Panc1 (cell line): ENCODE data around the gene PIK3R1. TPM values are rescaled to one million over a fixed set of nuclear protein-coding genes. Genes with fewer than 3 reads are reported as not detected.

Experiments used
- ATAC-seq: fragments of 200-7000 bp; cut with Tn5 transposase; 2 replicates; pipeline ENCODE4 v1.9.1; 2020; ENCODE audit warnings: mild to moderate bottlenecking, moderate library complexity
- BruUV-seq: library from RNA; stranded (reverse); fragments of 400-500 nt; replicated peaks from 2 replicates; lab custom pipeline; 2021; lab: Mats Ljungman, UMichigan
- CTCF ChIA-PET: fragments of 300-600 bp; sonication (Branson Sonifier 250); formaldehyde crosslinking; loops from one replicate; lab custom pipeline; 2022; ENCODE audit warnings: antibody characterized with exemption; lab: Charles Lee
- POLR2A ChIA-PET: fragments of 300-600 bp; sonication (Branson Sonifier 250); formaldehyde crosslinking; loops from one replicate; lab custom pipeline; 2022; ENCODE audit warnings: antibody characterized with exemption; lab: Charles Lee
- DNase-seq: peaks from one replicate; pipeline ENCODE4 v3.0.0-alpha.2; 2010; ENCODE audit warnings: low read depth, low spot score
- H3K27ac ChIP-seq: 2 replicates; pipeline ENCODE4 v1.5.1; 2011; ENCODE audit warnings: mild to moderate bottlenecking, low read length, inconsistent platforms
- H3K27me3 ChIP-seq: fragments of 200-500 bp; sonication (Bioruptor generic); 2 replicates; pipeline ENCODE4 v1.6.0; 2014; ENCODE audit warnings: low read length, inconsistent platforms; ENCODE audit not compliant: control insufficient read depth, insufficient read depth
- H3K36me3 ChIP-seq: fragments of 200-500 bp; sonication (Bioruptor generic); 2 replicates; pipeline ENCODE4 v1.5.1; 2014; ENCODE audit warnings: inconsistent platforms, mild to moderate bottlenecking, low read length, moderate library complexity; ENCODE audit not compliant: control insufficient read depth, insufficient read depth
- H3K4me1 ChIP-seq: 2 replicates; pipeline ENCODE4 v1.5.1; 2011; ENCODE audit warnings: inconsistent platforms, mild to moderate bottlenecking, low read length, moderate library complexity; ENCODE audit not compliant: control insufficient read depth, insufficient read depth
- H3K4me3 ChIP-seq, 2 experiments: 2 replicates each; pipeline ENCODE4 v1.5.1; 2011 to 2012; ENCODE audit warnings: low read depth in 2 of 2, low read length in 2 of 2, mild to moderate bottlenecking in 2 of 2, inconsistent platforms in 1 of 2, moderate library complexity in 1 of 2
- H3K9me3 ChIP-seq: fragments of 200-500 bp; sonication (Bioruptor generic); 2 replicates; pipeline ENCODE4 v1.5.1; 2014; ENCODE audit warnings: low read depth, mild to moderate bottlenecking, inconsistent platforms, low read length, moderate library complexity; ENCODE audit not compliant: control insufficient read depth, insufficient read depth
- CTCF ChIP-seq: fragments of 450-650 bp; IDR thresholded peaks from 2 replicates; pipeline ENCODE4 v1.5.1; 2017; ENCODE audit warnings: mild to moderate bottlenecking
- POLR2AphosphoS5 ChIP-seq: IDR thresholded peaks from 2 replicates; pipeline ENCODE4 v1.6.1; 2012; ENCODE audit warnings: mild to moderate bottlenecking, low read depth, low read length, moderate library complexity
- REST ChIP-seq, 2 experiments: IDR thresholded peaks; 2 replicates each; pipeline ENCODE4 v1.6.1; 2011 to 2012; ENCODE audit warnings: low read depth in 2 of 2, control low read depth in 1 of 2, low read length in 1 of 2, mild to moderate bottlenecking in 1 of 2, moderate library complexity in 1 of 2; ENCODE audit not compliant: insufficient read depth in 1 of 2
- SIN3A ChIP-seq: IDR thresholded peaks from 2 replicates; pipeline ENCODE4 v1.6.1; 2012; ENCODE audit warnings: low read depth, mild to moderate bottlenecking, low read length, moderate library complexity, borderline replicate concordance; ENCODE audit not compliant: insufficient read depth
- TCF7L2 ChIP-seq: IDR thresholded peaks from 2 replicates; pipeline ENCODE4 v1.6.1; 2011; ENCODE audit warnings: mild to moderate bottlenecking, low read depth, low read length, inconsistent platforms
- in situ Hi-C: cut with HindIII; loops from 2 replicates; pipeline ENCODE4 v1.10.0; 2016; ENCODE audit warnings: low sequenced_read_pairs, low pct_unique_long_range_greater_than_20kb
- intact Hi-C: fragments of 100-400 bp; cut with micrococcal nuclease; formaldehyde crosslinking; loops from one replicate; pipeline ENCODE4 v1.10.0; 2022; ENCODE audit not compliant: unreplicated experiment
- total RNA-seq: library from RNA; stranded (reverse); gene quantifications from one replicate; pipeline ENCODE4 v1.2.1, GENCODE V29; 2021; ENCODE audit not compliant: unreplicated experiment

Gene PIK3R1
- total RNA-seq, 1 experiment from 2014 or later, result 23.4 TPM

- Histone ChIP-seq H3K4me3 (no peak overlapping the region; a peak in 1 of 4 replicates), H3K4me1 (peaks cover 16% of the 10 kb centered on the region), H3K36me3 (peaks cover 11% of the 10 kb centered on the region), H3K9me3 (no peaks in the 10 kb centered on the region), H3K27ac (0 out of 2 replicates have a peak overlapping the region, but pooled peaks have one; percentile 79), H3K27me3 (no peaks in the 10 kb centered on the region)
- ChIA-PET CTCF (no interaction called here), POLR2A (no interaction called here)
- DNase-seq (no peak), ATAC-seq (no peak)
- no peak for TF ChIP-seq SIN3A
- no peak for TF ChIP-seq TCF7L2
- TF ChIP-seq REST (IDR thresholded peaks at IDR 0.05; ENCODE audit: insufficient read depth in 1 of 2, low read depth in 2 of 2, low read length in 1 of 2), result no peak
- no peak for TF ChIP-seq CTCF
- no peak for TF ChIP-seq POLR2AphosphoS5
- in situ Hi-C loops, result no loop called here
- no TSS peak for BruUV-seq
- intact Hi-C loops, result loop anchor here (5.0 kb wide), 2 partner anchors 173 to 673 kb away; no protein-coding TSS in a partner anchor
These were observed 73.9 kb downstream of the PIK3R1 start for GRCh38 chr5:68289498-68289897.

- ATAC-seq, result no peak
- H3K9me3 ChIP-seq, result no peaks in the 10 kb centered on the region
- H3K27me3 ChIP-seq, result no peaks in the 10 kb centered on the region
- peaks cover 16% of the 10 kb centered on the region for H3K4me1 ChIP-seq
- ChIA-PET POLR2A (no interaction called here), CTCF (no interaction called here)
- H3K27ac ChIP-seq, result no peak overlapping the region
- in situ Hi-C loops, result no loop called here
- no peak for TF ChIP-seq POLR2AphosphoS5
- no peak for TF ChIP-seq CTCF
- TF ChIP-seq TCF7L2, result no peak
- no peak for TF ChIP-seq REST (IDR thresholded peaks at IDR 0.05; ENCODE audit: insufficient read depth in 1 of 2, low read depth in 2 of 2, low read length in 1 of 2)
- TF ChIP-seq SIN3A, result no peak
- peaks cover 14% of the 10 kb centered on the region for H3K36me3 ChIP-seq
- no peak for DNase-seq
- intact Hi-C loops, result no loop called here
- BruUV-seq, result no TSS peak
- no peak overlapping the region for H3K4me3 ChIP-seq
These were observed 74.7 kb downstream of the PIK3R1 start for GRCh38 chr5:68290260-68290674.
